GM23338 (cell line): ENCODE results near the gene ACSM2B. TPM values are rescaled to one million over a fixed set of nuclear protein-coding genes. Genes with fewer than 3 reads are reported as not detected.
"Not testable (repeated sequence)": the region's sequence is repeated elsewhere in the genome, so short reads cannot be mapped to it uniquely, and the experiment has no call there.

Source experiments
- ATAC-seq: fragments of 200-7000 bp; cut with Tn5 transposase; 3 replicates; pipeline ENCODE4 v1.9.1; 2020
- DNase-seq: peaks from one replicate; pipeline ENCODE4 v3.0.0-alpha.2; 2015; ENCODE audit warnings: low spot score
- H2AFZ ChIP-seq: fragments of 200-600 bp; sonication (generic); 2 replicates; pipeline ENCODE4 v1.8.0; 2016; ENCODE audit warnings: antibody characterized with exemption, mild to moderate bottlenecking, moderate library complexity
- H3F3A ChIP-seq: fragments of 200-600 bp; sonication (generic); replicated peaks from 2 replicates; pipeline ENCODE4 v1.8.0; 2017; ENCODE audit warnings: antibody characterized with exemption, mixed run types, low read depth
- H3K27ac ChIP-seq: fragments of 200-600 bp; sonication (generic); 2 replicates; pipeline ENCODE4 v1.6.1; 2016; ENCODE audit warnings: low read depth
- H3K27me3 ChIP-seq: fragments of 200-600 bp; sonication (generic); 2 replicates; pipeline ENCODE4 v1.8.0; 2016; ENCODE audit warnings: mild to moderate bottlenecking, mixed run types, moderate library complexity; ENCODE audit not compliant: insufficient read depth
- H3K36me3 ChIP-seq: fragments of 200-600 bp; sonication (generic); 2 replicates; pipeline ENCODE4 v1.8.0; 2016; ENCODE audit warnings: mild to moderate bottlenecking; ENCODE audit not compliant: insufficient read depth
- H3K4me1 ChIP-seq: fragments of 200-600 bp; sonication (generic); 2 replicates; pipeline ENCODE4 v1.8.0; 2016; ENCODE audit warnings: mild to moderate bottlenecking, moderate library complexity; ENCODE audit not compliant: insufficient read depth
- H3K4me2 ChIP-seq: fragments of 200-600 bp; sonication (generic); 2 replicates; pipeline ENCODE4 v1.7.1; 2017; ENCODE audit warnings: mixed run types
- H3K4me3 ChIP-seq: fragments of 200-600 bp; sonication (generic); 2 replicates; pipeline ENCODE4 v1.6.1; 2016; ENCODE audit warnings: mixed run types
- H3K79me2 ChIP-seq: fragments of 200-600 bp; sonication (generic); replicated peaks from 2 replicates; pipeline ENCODE4 v1.8.0; 2017; ENCODE audit warnings: mild to moderate bottlenecking; ENCODE audit not compliant: insufficient read depth
- H3K9me2 ChIP-seq: fragments of 200-600 bp; sonication (generic); 2 replicates; pipeline ENCODE4 v1.8.0; 2017; ENCODE audit not compliant: insufficient read depth
- H4K20me1 ChIP-seq: fragments of 200-600 bp; sonication (generic); replicated peaks from 2 replicates; pipeline ENCODE4 v1.8.0; 2017; ENCODE audit warnings: mild to moderate bottlenecking; ENCODE audit not compliant: insufficient read depth
- H3K27ac Mint-ChIP-seq: 2 replicates; pipeline ENCODE4 v1.8.0; 2020; ENCODE audit warnings: inconsistent platforms, mild to moderate bottlenecking, moderate library complexity, mixed read lengths
- H3K27me3 Mint-ChIP-seq: 3 replicates; pipeline ENCODE4 v1.8.0; 2022; ENCODE audit warnings: low read depth, mild to moderate bottlenecking, moderate library complexity, mixed read lengths, inconsistent platforms; ENCODE audit not compliant: insufficient read depth, poor library complexity
- H3K36me3 Mint-ChIP-seq: 3 replicates; pipeline ENCODE4 v1.8.0; 2021; ENCODE audit warnings: low read depth, mild to moderate bottlenecking, inconsistent platforms, moderate library complexity, mixed read lengths
- H3K4me1 Mint-ChIP-seq: 3 replicates; pipeline ENCODE4 v1.8.0; 2020; ENCODE audit warnings: mild to moderate bottlenecking, inconsistent platforms, mixed read lengths
- H3K4me3 Mint-ChIP-seq: 3 replicates; pipeline ENCODE4 v1.8.0; 2021; ENCODE audit warnings: moderate library complexity, mild to moderate bottlenecking, inconsistent platforms, mixed read lengths
- H3K9me3 Mint-ChIP-seq: 3 replicates; pipeline ENCODE4 v1.8.0; 2020; ENCODE audit warnings: moderate library complexity, mild to moderate bottlenecking, inconsistent platforms, mixed read lengths
- ETS1 ChIP-seq: IDR thresholded peaks from 2 replicates; pipeline ENCODE4 v1.6.1; 2016; ENCODE audit warnings: antibody characterized with exemption
- polyA plus RNA-seq: library from polyadenylated mRNA; unstranded; fragments of >200 nt; fragmentation: Nextera tagmentation; extraction: Ambion mirVana; gene quantifications from 2 replicates; pipeline ENCODE4 v1.2.1, GENCODE V29; 2016
- total RNA-seq: library from RNA; depleted of rRNA; stranded (reverse); fragments of >200 nt; shearing (Covaris generic); gene quantifications from 2 replicates; pipeline ENCODE4 v1.2.3, GENCODE V29; 2014

ACSM2B gene
- total and polyA plus RNA-seq, 2 experiments from 2014 or later: not detected

- H3F3A ChIP-seq, H3K27ac Mint-ChIP-seq, ATAC-seq, H3K27ac ChIP-seq, H3K4me2 ChIP-seq, H3K27me3 Mint-ChIP-seq, H3K9me2 ChIP-seq, H3K36me3 ChIP-seq, H3K4me3 Mint-ChIP-seq, DNase-seq, H4K20me1 ChIP-seq, H3K9me3 Mint-ChIP-seq, H3K4me1 Mint-ChIP-seq, H3K27me3 ChIP-seq, H3K4me3 ChIP-seq, H3K36me3 Mint-ChIP-seq, H3K79me2 ChIP-seq, H2AFZ ChIP-seq, H3K4me1 ChIP-seq: not testable (repeated sequence)
These were observed 39.5 kb downstream of the ACSM2B start for GRCh38 chr16:20536669-20537068.

- not testable (repeated sequence) for H3K4me2 ChIP-seq, H3K36me3 ChIP-seq, H3K27ac Mint-ChIP-seq, H3K27me3 Mint-ChIP-seq, H3K27me3 ChIP-seq, H3K79me2 ChIP-seq, ATAC-seq, H2AFZ ChIP-seq, H3K4me3 ChIP-seq, H3K4me1 Mint-ChIP-seq, H3K4me3 Mint-ChIP-seq, H3K9me3 Mint-ChIP-seq, H3F3A ChIP-seq, H3K4me1 ChIP-seq, H3K36me3 Mint-ChIP-seq, H4K20me1 ChIP-seq, H3K9me2 ChIP-seq, H3K27ac ChIP-seq, DNase-seq
These were observed 43.8 kb downstream of the ACSM2B start for GRCh38 chr16:20532284-20532792.

GRCh38 chr16:20531795-20532194 lies 44.4 kb downstream of the ACSM2B start:
- not testable (repeated sequence) for H4K20me1 ChIP-seq, H3K9me3 Mint-ChIP-seq, H3K27ac Mint-ChIP-seq, H3K4me1 Mint-ChIP-seq, H3K9me2 ChIP-seq, H3K4me2 ChIP-seq, H3K27me3 ChIP-seq, DNase-seq, H3K27me3 Mint-ChIP-seq, ATAC-seq, H3K4me1 ChIP-seq, H3K4me3 ChIP-seq, H3K4me3 Mint-ChIP-seq, H3K36me3 ChIP-seq, H3K27ac ChIP-seq, H3F3A ChIP-seq, H2AFZ ChIP-seq, H3K79me2 ChIP-seq, H3K36me3 Mint-ChIP-seq

GRCh38 chr16:20520103-20520502 lies 56.1 kb downstream of the ACSM2B start:
- Mint-ChIP-seq H3K36me3 (no peaks in the 10 kb centered on the region), H3K27ac (no peak overlapping the region), H3K4me3 (no peak overlapping the region), H3K4me1 (no peaks in the 10 kb centered on the region), H3K27me3 (no peaks in the 10 kb centered on the region), H3K9me3 (peaks cover 29% of the 10 kb centered on the region)
- Histone ChIP-seq H3K4me2 (no peak overlapping the region), H3K79me2 (no peaks in the 10 kb centered on the region), H4K20me1 (no peaks in the 10 kb centered on the region), H3K4me3 (no peak overlapping the region), H3K27me3 (no peaks in the 10 kb centered on the region), H3F3A (no peaks in the 10 kb centered on the region), H3K9me2 (peaks cover 26% of the 10 kb centered on the region), H3K27ac (no peak overlapping the region), H2AFZ (no peak overlapping the region), H3K36me3 (no peaks in the 10 kb centered on the region), H3K4me1 (no peaks in the 10 kb centered on the region)
- no peak for TF ChIP-seq ETS1
- DNase-seq (no peak), ATAC-seq (no peak)
